Testis (tissue), 3 donors: ENCODE measurements around the gene EPDR1. TPM values are rescaled to one million over a fixed set of nuclear protein-coding genes. Genes with fewer than 3 reads are reported as not detected.

Experiments
- DNase-seq: peaks from one replicate; pipeline ENCODE4 v3.0.0-alpha.2; 2019
- H3K27ac ChIP-seq, 2 donors: fragments of 200-600 bp; sonication (generic); one replicate each; pipeline ENCODE4 v1.5.1; 2019
- H3K27me3 ChIP-seq: fragments of 200-600 bp; sonication (generic); one replicate; pipeline ENCODE4 v1.5.1; 2019
- H3K36me3 ChIP-seq: fragments of 200-600 bp; sonication (generic); one replicate; pipeline ENCODE4 v1.5.1; 2017; ENCODE audit warnings: low read depth; ENCODE audit errors: missing control alignments
- H3K4me1 ChIP-seq: fragments of 200-600 bp; sonication (generic); one replicate; pipeline ENCODE4 v1.5.1; 2019
- H3K4me3 ChIP-seq, 2 donors: fragments of 200-600 bp; sonication (generic); one replicate each; pipeline ENCODE4 v1.5.1; 2017 to 2019
- H3K9me3 ChIP-seq: fragments of 200-600 bp; sonication (generic); one replicate; pipeline ENCODE4 v1.5.1; 2017
- POLR2A ChIP-seq: fragments of 450-650 bp; IDR thresholded peaks from one replicate; pipeline ENCODE4 v1.6.1; 2017; ENCODE audit warnings: antibody characterized with exemption, mild to moderate bottlenecking, moderate library complexity
- WGBS, 2 donors: methylation state at CpG; one replicate each; pipeline ENCODE4 v1.1.5; 2018; 5-methylcytosine and 5-hydroxymethylcytosine counted together
- intact Hi-C: fragments of 100-400 bp; cut with DNase I; formaldehyde crosslinking; loops from one replicate; pipeline ENCODE4 v1.15.1; 2023; ENCODE audit warnings: low total_unique reads
- polyA plus RNA-seq: library from polyadenylated mRNA; stranded (reverse); fragments of 350-450 nt; fragmentation: Illumina TruSeq; extraction: RNeasy Lipid Tissue Mini Kit (QIAGEN cat#74804); gene quantifications from one replicate; pipeline ENCODE4 v1.2.3, GENCODE V29; 2014; ENCODE audit warnings: low read depth, low replicate concordance; ENCODE audit not compliant: insufficient read depth
- total RNA-seq, 2 donors: library from RNA; depleted of rRNA; stranded (reverse); fragments of >200 nt; gene quantifications; one replicate each; pipeline ENCODE4 v1.2.3, GENCODE V29; 2016
- TF ChIP-seq, protein P1 (sequence below), 3 experiments: fragments of 450-650 bp in 2 of 3; fragments of 200-600 bp in 1 of 3; sonication (generic) in 1 of 3; IDR thresholded peaks; one replicate each; pipeline ENCODE4 v1.5.1; 2016 to 2019; ENCODE audit warnings: antibody characterized with exemption in 3 of 3, mild to moderate bottlenecking in 2 of 3, moderate library complexity in 1 of 3

The EPDR1 gene
- total and polyA plus RNA-seq, 3 donors from 2014 or later: 30.4 to 34.8 (median 33.9) TPM

- 44 to 54% methylated on average over 3 of the region's 3 CpGs for WGBS, 2 donors
- DNase-seq: no peak
- Histone ChIP-seq H3K4me3 (no peak overlapping the region), H3K36me3 (no peaks in the 10 kb centered on the region), H3K27me3 (no peaks in the 10 kb centered on the region), H3K27ac (no peak overlapping the region), H3K4me1 (peaks cover 10% of the 10 kb centered on the region), H3K9me3 (no peaks in the 10 kb centered on the region)
- intact Hi-C loops: no loop called here
- no peak for TF ChIP-seq POLR2A
- TF ChIP-seq, protein P1, sequence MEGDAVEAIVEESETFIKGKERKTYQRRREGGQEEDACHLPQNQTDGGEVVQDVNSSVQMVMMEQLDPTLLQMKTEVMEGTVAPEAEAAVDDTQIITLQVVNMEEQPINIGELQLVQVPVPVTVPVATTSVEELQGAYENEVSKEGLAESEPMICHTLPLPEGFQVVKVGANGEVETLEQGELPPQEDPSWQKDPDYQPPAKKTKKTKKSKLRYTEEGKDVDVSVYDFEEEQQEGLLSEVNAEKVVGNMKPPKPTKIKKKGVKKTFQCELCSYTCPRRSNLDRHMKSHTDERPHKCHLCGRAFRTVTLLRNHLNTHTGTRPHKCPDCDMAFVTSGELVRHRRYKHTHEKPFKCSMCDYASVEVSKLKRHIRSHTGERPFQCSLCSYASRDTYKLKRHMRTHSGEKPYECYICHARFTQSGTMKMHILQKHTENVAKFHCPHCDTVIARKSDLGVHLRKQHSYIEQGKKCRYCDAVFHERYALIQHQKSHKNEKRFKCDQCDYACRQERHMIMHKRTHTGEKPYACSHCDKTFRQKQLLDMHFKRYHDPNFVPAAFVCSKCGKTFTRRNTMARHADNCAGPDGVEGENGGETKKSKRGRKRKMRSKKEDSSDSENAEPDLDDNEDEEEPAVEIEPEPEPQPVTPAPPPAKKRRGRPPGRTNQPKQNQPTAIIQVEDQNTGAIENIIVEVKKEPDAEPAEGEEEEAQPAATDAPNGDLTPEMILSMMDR (IDR thresholded peaks at IDR 0.05): no peak
Measured at GRCh38 chr7:37990337-37990736, 69.9 kb downstream of the EPDR1 start.

GRCh38 chr7:37993060-37993501 is 72.6 kb downstream of the EPDR1 start:
- no peaks in the 10 kb centered on the region for H3K4me1 ChIP-seq
- 83 to 90% methylated on average over 2 of the region's 2 CpGs for WGBS, 2 donors
- no peaks in the 10 kb centered on the region for H3K9me3 ChIP-seq
- no peak for TF ChIP-seq POLR2A
- TF ChIP-seq, protein P1 (IDR thresholded peaks at IDR 0.05): no peak
- no peak overlapping the region for H3K27ac ChIP-seq
- H3K4me3 ChIP-seq: no peak overlapping the region
- no peak for DNase-seq
- H3K36me3 ChIP-seq: no peaks in the 10 kb centered on the region
- H3K27me3 ChIP-seq: no peaks in the 10 kb centered on the region
- intact Hi-C loops: no loop called here

GRCh38 chr7:37999673-38000072 is 79.2 kb downstream of the EPDR1 start:
- Histone ChIP-seq H3K9me3 (no peaks in the 10 kb centered on the region), H3K27me3 (no peaks in the 10 kb centered on the region), H3K4me1 (no peaks in the 10 kb centered on the region), H3K27ac (peak overlapping the region in 1 of 2 donors; percentile 28), H3K36me3 (no peaks in the 10 kb centered on the region), H3K4me3 (no peak overlapping the region)
- WGBS, 2 donors: 40 to 53% methylated on average over 3 of the region's 3 CpGs
- intact Hi-C loops: no loop called here
- DNase-seq: no peak
- no peak for TF ChIP-seq POLR2A
- TF ChIP-seq, protein P1 (IDR thresholded peaks at IDR 0.05): no peak

DNA sequence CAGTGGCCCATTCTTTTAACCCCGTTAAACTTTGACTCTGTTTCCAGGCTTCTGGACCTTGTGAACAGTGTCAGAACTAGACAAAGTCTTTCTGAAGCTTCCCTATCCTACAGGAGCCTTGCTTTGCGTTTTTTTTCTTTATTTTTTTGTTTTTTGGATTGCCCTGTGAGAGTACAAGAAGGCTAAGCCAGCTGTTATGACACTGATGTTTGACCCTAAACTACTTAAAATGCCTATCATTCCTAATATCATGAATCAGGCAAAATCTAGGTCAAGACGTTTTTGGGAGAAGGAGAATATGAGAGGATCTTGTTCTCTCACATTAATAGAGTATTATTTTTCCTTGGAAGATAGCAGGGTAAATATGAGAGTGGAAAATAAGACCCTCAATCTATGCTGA is 79.8 kb downstream of the EPDR1 start:
- peak overlapping the region in 1 of 2 donors; percentile 28 for H3K27ac ChIP-seq
- DNase-seq: no peak
- H3K27me3 ChIP-seq: no peaks in the 10 kb centered on the region
- H3K9me3 ChIP-seq: no peaks in the 10 kb centered on the region
- 33 to 42% methylated on average over 3 of the region's 3 CpGs for WGBS, 2 donors
- intact Hi-C loops: no loop called here
- H3K4me1 ChIP-seq: no peaks in the 10 kb centered on the region
- no peak for TF ChIP-seq POLR2A
- TF ChIP-seq, protein P1 (IDR thresholded peaks at IDR 0.05): no peak
- no peaks in the 10 kb centered on the region for H3K36me3 ChIP-seq
- no peak overlapping the region for H3K4me3 ChIP-seq

Other genes starting within 250 kb of the EPDR1 start
- gene GPR141, start 236.9 kb upstream of the EPDR1 start, total RNA-seq: 1 to 10 TPM; 2.5 to 3.5 TPM
- gene GPR141, start 236.9 kb upstream of the EPDR1 start, polyA plus RNA-seq: 1.8 TPM
- 1 to 10 TPM; 1.7 to 5.8 TPM for gene NME8, start 72.0 kb upstream of the EPDR1 start, total RNA-seq
- 25.3 TPM for gene NME8, start 72.0 kb upstream of the EPDR1 start, polyA plus RNA-seq
- gene SFRP4, start 3.8 kb upstream of the EPDR1 start, total RNA-seq: 10 to 100 TPM in 1 of 2 donors, 1 to 10 TPM in 1; 9.0 to 18.5 TPM
- gene SFRP4, start 3.8 kb upstream of the EPDR1 start, polyA plus RNA-seq: 48.0 TPM